SU-DHL-6 (cell line): ENCODE data around the gene SHROOM2.

Source experiments
- H2AFZ ChIP-seq: fragments of 200-600 bp; sonication (generic); 2 replicates; pipeline ENCODE4 v1.6.1; 2014; ENCODE audit warnings: low read depth, mild to moderate bottlenecking, moderate library complexity, mixed read lengths, antibody characterized with exemption, low read length; ENCODE audit not compliant: severe bottlenecking
- H3F3A ChIP-seq: fragments of 200-600 bp; shearing (Covaris generic); 2 replicates; pipeline ENCODE4 v1.6.0; 2016; ENCODE audit warnings: antibody characterized with exemption, mild to moderate bottlenecking; ENCODE audit not compliant: insufficient read depth
- H3K27ac ChIP-seq: fragments of 200-600 bp; sonication (generic); 2 replicates; pipeline ENCODE4 v1.5.1; 2016; ENCODE audit warnings: low read depth, mild to moderate bottlenecking, low read length, moderate library complexity, mixed read lengths
- H3K27me3 ChIP-seq: fragments of 200-600 bp; sonication (generic), shearing (Covaris generic); 2 replicates; pipeline ENCODE4 v1.6.0; 2014; ENCODE audit warnings: mild to moderate bottlenecking, low read length
- H3K36me3 ChIP-seq: fragments of 200-600 bp; sonication (generic); 2 replicates; pipeline ENCODE4 v1.6.1; 2014; ENCODE audit warnings: mild to moderate bottlenecking, low read length, mixed read lengths
- H3K4me2 ChIP-seq: fragments of 300-600, 200-600 bp; shearing (Covaris generic), sonication (generic); 2 replicates; pipeline ENCODE4 v1.6.0; 2014; ENCODE audit warnings: low read length, low read depth, mild to moderate bottlenecking; ENCODE audit not compliant: poor library complexity, severe bottlenecking
- H3K4me3 ChIP-seq: fragments of 200-600 bp; sonication (generic); 2 replicates; pipeline ENCODE4 v1.5.1; 2014; ENCODE audit warnings: antibody characterized with exemption, low read length, mild to moderate bottlenecking, mixed read lengths; ENCODE audit not compliant: insufficient read depth, poor library complexity, severe bottlenecking
- H3K79me2 ChIP-seq: fragments of 200-600 bp; sonication (generic); 2 replicates; pipeline ENCODE4 v1.6.1; 2014; ENCODE audit warnings: mild to moderate bottlenecking, low read length, moderate library complexity; ENCODE audit not compliant: insufficient read depth
- H3K9ac ChIP-seq: fragments of 200-600 bp; sonication (generic); 2 replicates; pipeline ENCODE4 v1.7.0; 2014; ENCODE audit warnings: mild to moderate bottlenecking, low read length
- H3K9me2 ChIP-seq: fragments of 200-600 bp; sonication (generic); replicated peaks from 2 replicates; pipeline ENCODE4 v1.6.1; 2014; ENCODE audit warnings: low read length; ENCODE audit not compliant: insufficient read depth
- H3K9me3 ChIP-seq: fragments of 200-600 bp; sonication (generic); 2 replicates; pipeline ENCODE4 v1.6.1; 2014; ENCODE audit warnings: low read length, mixed read lengths; ENCODE audit not compliant: insufficient read depth
- H4K20me1 ChIP-seq: fragments of 200-600 bp; sonication (generic); 2 replicates; pipeline ENCODE4 v1.6.1; 2014; ENCODE audit warnings: low read depth, mild to moderate bottlenecking, antibody characterized with exemption, low read length, moderate library complexity, mixed read lengths
- CTCF ChIP-seq: fragments of 200-600 bp; sonication (generic); IDR thresholded peaks from one replicate; pipeline ENCODE4 v1.5.1; 2017; ENCODE audit warnings: antibody characterized with exemption, mild to moderate bottlenecking, low read length, moderate library complexity; ENCODE audit not compliant: insufficient read depth, poor library complexity, severe bottlenecking
- EZH2phosphoT487 ChIP-seq: fragments of 200-600 bp; sonication (generic), shearing (Covaris generic); conservative IDR thresholded peaks from 2 replicates; pipeline ENCODE4 v1.6.1; 2018; ENCODE audit warnings: mild to moderate bottlenecking, antibody characterized with exemption, low read length, moderate library complexity, mixed read lengths

The SHROOM2 gene

GRCh38 chrX:9825129-9825790, 39.0 kb downstream of the SHROOM2 start:
- no peaks in the 10 kb centered on the region for H3F3A ChIP-seq
- H4K20me1 ChIP-seq = no peaks in the 10 kb centered on the region
- H3K27ac ChIP-seq = no peak overlapping the region
- no peak overlapping the region for H3K4me2 ChIP-seq
- H3K79me2 ChIP-seq = no peaks in the 10 kb centered on the region
- H3K27me3 ChIP-seq = no peaks in the 10 kb centered on the region
- no peak overlapping the region for H2AFZ ChIP-seq
- no peaks in the 10 kb centered on the region for H3K9me2 ChIP-seq
- no peak overlapping the region for H3K4me3 ChIP-seq
- H3K9me3 ChIP-seq = no peaks in the 10 kb centered on the region
- H3K36me3 ChIP-seq = no peaks in the 10 kb centered on the region
- TF ChIP-seq CTCF (no peak), EZH2phosphoT487 (no peak)
- no peak overlapping the region for H3K9ac ChIP-seq

GRCh38 chrX:9825966-9826365, 39.7 kb downstream of the SHROOM2 start:
- Histone ChIP-seq H3K9me2 (no peaks in the 10 kb centered on the region), H3K27me3 (no peaks in the 10 kb centered on the region), H3K79me2 (no peaks in the 10 kb centered on the region), H2AFZ (no peak overlapping the region), H3K4me3 (no peak overlapping the region), H3F3A (no peaks in the 10 kb centered on the region), H3K9me3 (no peaks in the 10 kb centered on the region), H4K20me1 (no peaks in the 10 kb centered on the region), H3K27ac (no peak overlapping the region), H3K9ac (no peak overlapping the region), H3K4me2 (no peak overlapping the region), H3K36me3 (no peaks in the 10 kb centered on the region)
- TF ChIP-seq CTCF (no peak), EZH2phosphoT487 (no peak)

GRCh38 chrX:9829308-9830267, 43.4 kb downstream of the SHROOM2 start:
- H3K27me3 ChIP-seq = no peaks in the 10 kb centered on the region
- no peak overlapping the region for H3K27ac ChIP-seq
- no peaks in the 10 kb centered on the region for H4K20me1 ChIP-seq
- no peaks in the 10 kb centered on the region for H3K9me3 ChIP-seq
- no peak overlapping the region for H2AFZ ChIP-seq
- H3K9me2 ChIP-seq = no peaks in the 10 kb centered on the region
- H3K36me3 ChIP-seq = no peaks in the 10 kb centered on the region
- no peaks in the 10 kb centered on the region for H3F3A ChIP-seq
- H3K4me2 ChIP-seq = no peak overlapping the region
- H3K79me2 ChIP-seq = no peaks in the 10 kb centered on the region
- H3K4me3 ChIP-seq = no peak overlapping the region
- TF ChIP-seq EZH2phosphoT487 (no peak), CTCF (no peak)
- no peak overlapping the region for H3K9ac ChIP-seq
